ENCODE measurements around the gene STX11.

- TF ChIP-seq, protein P1, sequence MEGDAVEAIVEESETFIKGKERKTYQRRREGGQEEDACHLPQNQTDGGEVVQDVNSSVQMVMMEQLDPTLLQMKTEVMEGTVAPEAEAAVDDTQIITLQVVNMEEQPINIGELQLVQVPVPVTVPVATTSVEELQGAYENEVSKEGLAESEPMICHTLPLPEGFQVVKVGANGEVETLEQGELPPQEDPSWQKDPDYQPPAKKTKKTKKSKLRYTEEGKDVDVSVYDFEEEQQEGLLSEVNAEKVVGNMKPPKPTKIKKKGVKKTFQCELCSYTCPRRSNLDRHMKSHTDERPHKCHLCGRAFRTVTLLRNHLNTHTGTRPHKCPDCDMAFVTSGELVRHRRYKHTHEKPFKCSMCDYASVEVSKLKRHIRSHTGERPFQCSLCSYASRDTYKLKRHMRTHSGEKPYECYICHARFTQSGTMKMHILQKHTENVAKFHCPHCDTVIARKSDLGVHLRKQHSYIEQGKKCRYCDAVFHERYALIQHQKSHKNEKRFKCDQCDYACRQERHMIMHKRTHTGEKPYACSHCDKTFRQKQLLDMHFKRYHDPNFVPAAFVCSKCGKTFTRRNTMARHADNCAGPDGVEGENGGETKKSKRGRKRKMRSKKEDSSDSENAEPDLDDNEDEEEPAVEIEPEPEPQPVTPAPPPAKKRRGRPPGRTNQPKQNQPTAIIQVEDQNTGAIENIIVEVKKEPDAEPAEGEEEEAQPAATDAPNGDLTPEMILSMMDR (IDR thresholded peaks at IDR 0.05) = no peak
- no peak for TF ChIP-seq POLR2A (IDR thresholded peaks at IDR 0.05)
These were observed 5.2 kb downstream of the STX11 start for GRCh38 chr6:144155529-144155928.
